ENCODE results near the gene CCL27. TPM values are rescaled to one million over a fixed set of nuclear protein-coding genes. Genes with fewer than 3 reads are reported as not detected.

Gene CCL27
- total RNA-seq, 1 experiment from 2014 or later: 0.68 TPM

- TF ChIP-seq ZNF317 (CRISPR knock-in tag; IDR thresholded peaks at IDR 0.05; ENCODE audit: borderline replicate concordance, low read depth): 0 out of 2 replicates have a peak, but pooled peaks have one; percentile 16
- TF ChIP-seq ZNF138 (CRISPR knock-in tag; conservative IDR thresholded peaks at IDR 0.05): 0 out of 2 replicates have a peak, but pooled peaks have one; percentile 34
- no peak for TF ChIP-seq E2F1 (CRISPR knock-in tag; IDR thresholded peaks at IDR 0.05)
- no peak for TF ChIP-seq ZNF416 (CRISPR knock-in tag; IDR thresholded peaks at IDR 0.05)
- no peak for TF ChIP-seq NR1H2 (CRISPR knock-in tag; IDR thresholded peaks at IDR 0.05)
- TF ChIP-seq ZNF423 (CRISPR knock-in tag; IDR thresholded peaks at IDR 0.05): no peak
- 0 out of 2 replicates have a peak, but pooled peaks have one; percentile 59 for TF ChIP-seq ETV6 (CRISPR knock-in tag; IDR thresholded peaks at IDR 0.05)
- TF ChIP-seq TCF7 (CRISPR knock-in tag; IDR thresholded peaks at IDR 0.05; ENCODE audit: low read depth): no peak
- TF ChIP-seq RELA (CRISPR knock-in tag; IDR thresholded peaks at IDR 0.05; ENCODE audit: borderline replicate concordance): no peak
- TF ChIP-seq ZSCAN18 (CRISPR knock-in tag; IDR thresholded peaks at IDR 0.05): no peak
- TF ChIP-seq CDX4 (CRISPR knock-in tag; IDR thresholded peaks at IDR 0.05; ENCODE audit: borderline replicate concordance): no peak
- TF ChIP-seq NR2C2 (CRISPR knock-in tag; IDR thresholded peaks at IDR 0.05): no peak
- TF ChIP-seq, protein P1, sequence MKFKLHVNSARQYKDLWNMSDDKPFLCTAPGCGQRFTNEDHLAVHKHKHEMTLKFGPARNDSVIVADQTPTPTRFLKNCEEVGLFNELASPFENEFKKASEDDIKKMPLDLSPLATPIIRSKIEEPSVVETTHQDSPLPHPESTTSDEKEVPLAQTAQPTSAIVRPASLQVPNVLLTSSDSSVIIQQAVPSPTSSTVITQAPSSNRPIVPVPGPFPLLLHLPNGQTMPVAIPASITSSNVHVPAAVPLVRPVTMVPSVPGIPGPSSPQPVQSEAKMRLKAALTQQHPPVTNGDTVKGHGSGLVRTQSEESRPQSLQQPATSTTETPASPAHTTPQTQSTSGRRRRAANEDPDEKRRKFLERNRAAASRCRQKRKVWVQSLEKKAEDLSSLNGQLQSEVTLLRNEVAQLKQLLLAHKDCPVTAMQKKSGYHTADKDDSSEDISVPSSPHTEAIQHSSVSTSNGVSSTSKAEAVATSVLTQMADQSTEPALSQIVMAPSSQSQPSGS (CRISPR knock-in tag; IDR thresholded peaks at IDR 0.05; ENCODE audit: borderline replicate concordance, low read depth): no peak
- TF ChIP-seq ESRRA (CRISPR knock-in tag; IDR thresholded peaks at IDR 0.05; ENCODE audit: borderline replicate concordance): no peak
- TF ChIP-seq ZNF263 (CRISPR knock-in tag; IDR thresholded peaks at IDR 0.05; ENCODE audit: low read depth): no peak
- TF ChIP-seq SMAD4 (CRISPR knock-in tag; IDR thresholded peaks at IDR 0.05): no peak
- TF ChIP-seq TEAD1 (CRISPR knock-in tag; IDR thresholded peaks at IDR 0.05): peak; percentile 26; the same call in 1 of the 2 replicates
- TF ChIP-seq FOXJ3 (CRISPR knock-in tag; IDR thresholded peaks at IDR 0.05; ENCODE audit: borderline replicate concordance): no peak
- TF ChIP-seq, protein P2, sequence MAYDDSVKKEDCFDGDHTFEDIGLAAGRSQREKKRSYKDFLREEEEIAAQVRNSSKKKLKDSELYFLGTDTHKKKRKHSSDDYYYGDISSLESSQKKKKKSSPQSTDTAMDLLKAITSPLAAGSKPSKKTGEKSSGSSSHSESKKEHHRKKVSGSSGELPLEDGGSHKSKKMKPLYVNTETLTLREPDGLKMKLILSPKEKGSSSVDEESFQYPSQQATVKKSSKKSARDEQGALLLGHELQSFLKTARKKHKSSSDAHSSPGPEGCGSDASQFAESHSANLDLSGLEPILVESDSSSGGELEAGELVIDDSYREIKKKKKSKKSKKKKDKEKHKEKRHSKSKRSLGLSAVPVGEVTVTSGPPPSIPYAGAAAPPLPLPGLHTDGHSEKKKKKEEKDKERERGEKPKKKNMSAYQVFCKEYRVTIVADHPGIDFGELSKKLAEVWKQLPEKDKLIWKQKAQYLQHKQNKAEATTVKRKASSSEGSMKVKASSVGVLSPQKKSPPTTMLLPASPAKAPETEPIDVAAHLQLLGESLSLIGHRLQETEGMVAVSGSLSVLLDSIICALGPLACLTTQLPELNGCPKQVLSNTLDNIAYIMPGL (CRISPR knock-in tag; IDR thresholded peaks at IDR 0.05): peak; percentile 96
- TF ChIP-seq ATF1 (CRISPR knock-in tag; IDR thresholded peaks at IDR 0.05): no peak
- TF ChIP-seq, protein P3, sequence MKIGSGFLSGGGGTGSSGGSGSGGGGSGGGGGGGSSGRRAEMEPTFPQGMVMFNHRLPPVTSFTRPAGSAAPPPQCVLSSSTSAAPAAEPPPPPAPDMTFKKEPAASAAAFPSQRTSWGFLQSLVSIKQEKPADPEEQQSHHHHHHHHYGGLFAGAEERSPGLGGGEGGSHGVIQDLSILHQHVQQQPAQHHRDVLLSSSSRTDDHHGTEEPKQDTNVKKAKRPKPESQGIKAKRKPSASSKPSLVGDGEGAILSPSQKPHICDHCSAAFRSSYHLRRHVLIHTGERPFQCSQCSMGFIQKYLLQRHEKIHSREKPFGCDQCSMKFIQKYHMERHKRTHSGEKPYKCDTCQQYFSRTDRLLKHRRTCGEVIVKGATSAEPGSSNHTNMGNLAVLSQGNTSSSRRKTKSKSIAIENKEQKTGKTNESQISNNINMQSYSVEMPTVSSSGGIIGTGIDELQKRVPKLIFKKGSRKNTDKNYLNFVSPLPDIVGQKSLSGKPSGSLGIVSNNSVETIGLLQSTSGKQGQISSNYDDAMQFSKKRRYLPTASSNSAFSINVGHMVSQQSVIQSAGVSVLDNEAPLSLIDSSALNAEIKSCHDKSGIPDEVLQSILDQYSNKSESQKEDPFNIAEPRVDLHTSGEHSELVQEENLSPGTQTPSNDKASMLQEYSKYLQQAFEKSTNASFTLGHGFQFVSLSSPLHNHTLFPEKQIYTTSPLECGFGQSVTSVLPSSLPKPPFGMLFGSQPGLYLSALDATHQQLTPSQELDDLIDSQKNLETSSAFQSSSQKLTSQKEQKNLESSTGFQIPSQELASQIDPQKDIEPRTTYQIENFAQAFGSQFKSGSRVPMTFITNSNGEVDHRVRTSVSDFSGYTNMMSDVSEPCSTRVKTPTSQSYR (CRISPR knock-in tag; IDR thresholded peaks at IDR 0.05): peak; percentile 66; the same call in 1 of the 2 replicates
- peak; percentile 54; the same call in 1 of the 2 replicates for TF ChIP-seq ZBTB21 (CRISPR knock-in tag; IDR thresholded peaks at IDR 0.05; ENCODE audit: borderline replicate concordance)
- no peak for TF ChIP-seq ELF4 (CRISPR knock-in tag; IDR thresholded peaks at IDR 0.05; ENCODE audit: low read depth)
- TF ChIP-seq, protein P4, sequence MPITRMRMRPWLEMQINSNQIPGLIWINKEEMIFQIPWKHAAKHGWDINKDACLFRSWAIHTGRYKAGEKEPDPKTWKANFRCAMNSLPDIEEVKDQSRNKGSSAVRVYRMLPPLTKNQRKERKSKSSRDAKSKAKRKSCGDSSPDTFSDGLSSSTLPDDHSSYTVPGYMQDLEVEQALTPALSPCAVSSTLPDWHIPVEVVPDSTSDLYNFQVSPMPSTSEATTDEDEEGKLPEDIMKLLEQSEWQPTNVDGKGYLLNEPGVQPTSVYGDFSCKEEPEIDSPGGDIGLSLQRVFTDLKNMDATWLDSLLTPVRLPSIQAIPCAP (CRISPR knock-in tag; IDR thresholded peaks at IDR 0.05): no peak
- TF ChIP-seq FOXK1 (CRISPR knock-in tag; IDR thresholded peaks at IDR 0.05): no peak; the same call in 1 of the 2 replicates
- TF ChIP-seq ZNF671 (CRISPR knock-in tag; IDR thresholded peaks at IDR 0.05): no peak
- TF ChIP-seq SMAD3 (CRISPR knock-in tag; IDR thresholded peaks at IDR 0.05; ENCODE audit: borderline replicate concordance): peak; percentile 59; the same call in 1 of the 2 replicates
- TF ChIP-seq OVOL2 (CRISPR knock-in tag; IDR thresholded peaks at IDR 0.05; ENCODE audit: borderline replicate concordance): no peak
Observed at GRCh38 chr9:34646211-34647083, 16.0 kb downstream of the CCL27 start, which contains the start of gene GALT (continued).
